Coronary artery (tissue), 2 donors: ENCODE measurements around the gene PIGO.

Experiments used
- DNase-seq: peaks from one replicate; pipeline ENCODE4 v3.0.0-alpha.2; 2017; ENCODE audit warnings: low spot score
- H3K27ac ChIP-seq, 2 donors: fragments of 200-600 bp; sonication (generic); one replicate each; pipeline ENCODE4 v1.5.1; 2016 to 2019
- H3K4me3 ChIP-seq: fragments of 200-600 bp; sonication (generic); 2 replicates; pipeline ENCODE4 v1.5.1; 2016; ENCODE audit warnings: mild to moderate bottlenecking, moderate library complexity
- TF ChIP-seq, protein P1 (sequence below): fragments of 200-600 bp; sonication (generic); IDR thresholded peaks from one replicate; pipeline ENCODE4 v1.5.1; 2019; ENCODE audit warnings: antibody characterized with exemption

Gene PIGO

DNA sequence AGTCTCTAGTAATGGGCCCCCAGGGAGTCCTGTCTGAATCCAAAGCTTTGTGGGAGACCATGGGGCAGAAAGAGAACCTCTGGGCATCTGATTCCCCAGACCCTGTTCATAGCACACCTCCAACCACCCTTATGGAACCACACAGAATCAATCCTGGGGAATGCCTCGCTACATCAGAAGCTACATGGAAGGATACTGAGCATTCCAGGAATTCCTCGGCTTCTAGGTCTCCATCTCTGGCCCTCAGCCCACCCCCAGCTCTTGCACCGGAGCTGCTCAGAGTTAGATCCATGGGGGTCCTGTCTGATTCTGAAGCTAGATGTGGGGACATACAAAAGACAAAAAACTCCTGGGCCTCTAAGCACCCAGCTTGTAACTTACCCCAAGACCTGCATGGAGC lies 52.3 kb downstream of the PIGO start:
- no peak overlapping the region for H3K27ac ChIP-seq
- DNase-seq = no peak
- no peak overlapping the region for H3K4me3 ChIP-seq
- TF ChIP-seq, protein P1, sequence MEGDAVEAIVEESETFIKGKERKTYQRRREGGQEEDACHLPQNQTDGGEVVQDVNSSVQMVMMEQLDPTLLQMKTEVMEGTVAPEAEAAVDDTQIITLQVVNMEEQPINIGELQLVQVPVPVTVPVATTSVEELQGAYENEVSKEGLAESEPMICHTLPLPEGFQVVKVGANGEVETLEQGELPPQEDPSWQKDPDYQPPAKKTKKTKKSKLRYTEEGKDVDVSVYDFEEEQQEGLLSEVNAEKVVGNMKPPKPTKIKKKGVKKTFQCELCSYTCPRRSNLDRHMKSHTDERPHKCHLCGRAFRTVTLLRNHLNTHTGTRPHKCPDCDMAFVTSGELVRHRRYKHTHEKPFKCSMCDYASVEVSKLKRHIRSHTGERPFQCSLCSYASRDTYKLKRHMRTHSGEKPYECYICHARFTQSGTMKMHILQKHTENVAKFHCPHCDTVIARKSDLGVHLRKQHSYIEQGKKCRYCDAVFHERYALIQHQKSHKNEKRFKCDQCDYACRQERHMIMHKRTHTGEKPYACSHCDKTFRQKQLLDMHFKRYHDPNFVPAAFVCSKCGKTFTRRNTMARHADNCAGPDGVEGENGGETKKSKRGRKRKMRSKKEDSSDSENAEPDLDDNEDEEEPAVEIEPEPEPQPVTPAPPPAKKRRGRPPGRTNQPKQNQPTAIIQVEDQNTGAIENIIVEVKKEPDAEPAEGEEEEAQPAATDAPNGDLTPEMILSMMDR = no peak

GRCh38 chr9:35042891-35043545 lies 53.4 kb downstream of the PIGO start:
- Histone ChIP-seq H3K27ac (no peak overlapping the region), H3K4me3 (no peak overlapping the region)
- no peak for DNase-seq
- TF ChIP-seq, protein P1 = no peak

DNA sequence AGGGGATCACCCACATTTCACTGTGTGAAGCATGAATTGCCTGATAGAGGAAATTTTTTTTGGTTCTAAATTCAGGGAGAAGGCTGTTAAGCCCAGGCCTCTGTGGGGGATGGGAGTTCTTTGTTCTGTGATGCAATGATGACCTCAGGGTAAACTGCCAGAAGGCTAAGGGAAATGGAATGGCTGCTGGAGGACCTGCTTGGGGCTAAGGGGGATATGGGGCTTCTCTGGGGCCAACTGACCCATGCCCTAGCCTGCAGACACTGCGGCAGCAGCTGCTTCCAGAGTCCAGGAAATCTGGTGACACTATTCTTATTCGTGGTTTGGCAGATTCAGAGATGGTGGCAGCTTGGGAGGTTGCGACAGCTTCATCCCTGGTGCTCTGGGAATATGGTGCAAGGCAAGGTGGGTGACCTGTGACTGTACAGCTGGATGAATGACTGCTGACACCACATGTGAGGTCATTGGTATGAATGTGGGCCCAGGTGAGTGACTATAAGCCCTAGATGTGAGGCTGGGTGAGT lies 54.2 kb downstream of the PIGO start:
- TF ChIP-seq, protein P1 = no peak
- DNase-seq = no peak
- H3K4me3 ChIP-seq = no peak overlapping the region
- H3K27ac ChIP-seq = no peak overlapping the region
